ENCODE data around the gene MAGEF1. TPM values are rescaled to one million over a fixed set of nuclear protein-coding genes. Genes with fewer than 3 reads are reported as not detected.

Gene MAGEF1
- total RNA-seq, 1 donor from 2014 or later, result 56.3 TPM

GRCh38 chr3:184687363-184688015 lies 24.4 kb downstream of the MAGEF1 start:
- no peak for DNase-seq
- Mint-ChIP-seq H3K27me3 (ENCODE audit: unreplicated experiment) (peaks cover 12% of the 10 kb centered on the region), H3K36me3 (ENCODE audit: unreplicated experiment) (no peaks in the 10 kb centered on the region), H3K27ac (ENCODE audit: unreplicated experiment) (no peak overlapping the region), H3K4me3 (ENCODE audit: unreplicated experiment) (no peak overlapping the region), H3K9me3 (ENCODE audit: unreplicated experiment) (peaks cover 10% of the 10 kb centered on the region), H3K4me1 (ENCODE audit: low read depth, unreplicated experiment) (peaks cover 17% of the 10 kb centered on the region)
- TF ChIP-seq CTCF (IDR thresholded peaks at IDR 0.05; ENCODE audit: partially characterized antibody, unreplicated experiment), result no peak

- Mint-ChIP-seq H3K4me3 (ENCODE audit: unreplicated experiment) (no peak overlapping the region), H3K9me3 (ENCODE audit: unreplicated experiment) (peaks cover 8% of the 10 kb centered on the region), H3K27ac (ENCODE audit: unreplicated experiment) (peak overlapping the region; percentile 48), H3K4me1 (ENCODE audit: low read depth, unreplicated experiment) (peaks cover 10% of the 10 kb centered on the region), H3K27me3 (ENCODE audit: unreplicated experiment) (peaks cover 4% of the 10 kb centered on the region), H3K36me3 (ENCODE audit: unreplicated experiment) (no peaks in the 10 kb centered on the region)
- no peak for TF ChIP-seq CTCF (IDR thresholded peaks at IDR 0.05; ENCODE audit: partially characterized antibody, unreplicated experiment)
- no peak for DNase-seq
Measured at GRCh38 chr3:184685646-184686045, 26.2 kb downstream of the MAGEF1 start.

DNA sequence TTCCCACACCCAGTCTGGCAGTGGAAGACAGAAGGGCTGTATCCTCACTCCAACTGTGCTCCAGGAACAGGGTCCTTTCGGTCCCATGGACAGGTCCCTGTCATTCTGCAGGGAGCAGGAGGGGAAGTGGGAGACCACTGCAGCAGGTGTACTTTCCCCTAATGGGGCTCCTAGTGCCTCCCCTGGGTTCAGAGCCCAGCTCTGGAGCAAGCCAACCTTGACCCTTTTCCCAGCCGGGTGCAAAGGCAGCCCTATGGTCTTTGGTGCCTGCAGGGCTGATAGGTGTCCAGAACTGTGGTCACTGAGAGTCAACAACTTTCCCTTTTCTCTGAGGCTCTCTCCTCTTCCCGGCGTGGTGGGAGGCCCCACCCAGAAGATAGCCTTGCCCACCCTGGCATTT lies 26.8 kb downstream of the MAGEF1 start:
- Mint-ChIP-seq H3K4me3 (ENCODE audit: unreplicated experiment) (no peak overlapping the region), H3K27me3 (ENCODE audit: unreplicated experiment) (peaks cover 4% of the 10 kb centered on the region), H3K9me3 (ENCODE audit: unreplicated experiment) (peaks cover 6% of the 10 kb centered on the region), H3K36me3 (ENCODE audit: unreplicated experiment) (no peaks in the 10 kb centered on the region), H3K4me1 (ENCODE audit: low read depth, unreplicated experiment) (peaks cover 10% of the 10 kb centered on the region), H3K27ac (ENCODE audit: unreplicated experiment) (no peak overlapping the region)
- no peak for DNase-seq
- TF ChIP-seq CTCF (IDR thresholded peaks at IDR 0.05; ENCODE audit: partially characterized antibody, unreplicated experiment), result no peak

- TF ChIP-seq CTCF (IDR thresholded peaks at IDR 0.05; ENCODE audit: partially characterized antibody, unreplicated experiment), result no peak
- Mint-ChIP-seq H3K4me3 (ENCODE audit: unreplicated experiment) (no peak overlapping the region), H3K27me3 (ENCODE audit: unreplicated experiment) (peaks cover 4% of the 10 kb centered on the region), H3K36me3 (ENCODE audit: unreplicated experiment) (no peaks in the 10 kb centered on the region), H3K4me1 (ENCODE audit: low read depth, unreplicated experiment) (peaks cover 15% of the 10 kb centered on the region), H3K9me3 (ENCODE audit: unreplicated experiment) (peaks cover 2% of the 10 kb centered on the region), H3K27ac (ENCODE audit: unreplicated experiment) (no peak overlapping the region)
- DNase-seq, result no peak
Measured at GRCh38 chr3:184683900-184684560, 27.8 kb downstream of the MAGEF1 start.

DNA sequence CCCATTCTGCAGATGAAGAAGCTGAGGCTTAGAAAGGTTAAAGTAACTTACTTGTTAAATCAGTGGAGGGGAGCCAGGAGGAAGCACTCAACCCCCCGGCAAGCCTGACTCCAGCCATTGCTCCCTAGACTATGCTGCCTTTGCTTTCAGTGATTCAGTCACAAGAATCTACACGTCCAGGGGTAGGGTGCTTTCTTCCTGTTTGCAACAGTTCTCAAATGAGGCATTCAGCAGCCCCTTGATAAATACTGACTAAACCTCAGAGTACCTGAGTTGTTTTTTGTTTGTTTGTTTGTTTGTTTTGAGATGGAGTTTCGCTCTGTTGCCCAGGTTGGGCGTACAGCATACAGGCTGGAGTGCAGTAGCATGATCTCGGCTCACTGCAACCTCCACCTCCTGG lies 28.6 kb downstream of the MAGEF1 start:
- TF ChIP-seq CTCF (IDR thresholded peaks at IDR 0.05; ENCODE audit: partially characterized antibody, unreplicated experiment), result no peak
- Mint-ChIP-seq H3K27ac (ENCODE audit: unreplicated experiment) (no peak overlapping the region), H3K4me1 (ENCODE audit: low read depth, unreplicated experiment) (peaks cover 15% of the 10 kb centered on the region), H3K9me3 (ENCODE audit: unreplicated experiment) (peaks cover 2% of the 10 kb centered on the region), H3K27me3 (ENCODE audit: unreplicated experiment) (peaks cover 4% of the 10 kb centered on the region), H3K36me3 (ENCODE audit: unreplicated experiment) (no peaks in the 10 kb centered on the region), H3K4me3 (ENCODE audit: unreplicated experiment) (no peak overlapping the region)
- no peak for DNase-seq

All from glutamatergic neuron (in vitro differentiated cells).